HG03135 (cell line): Measurements from ENCODE around the gene CNOT6L.

Experiments used
- ATAC-seq: cut with Tn5 transposase; IDR thresholded peaks from one replicate; pipeline ENCODE4 v1.9.1; 2021; ENCODE audit warnings: mild to moderate bottlenecking, moderate library complexity; ENCODE audit not compliant: unreplicated experiment

The CNOT6L gene

DNA sequence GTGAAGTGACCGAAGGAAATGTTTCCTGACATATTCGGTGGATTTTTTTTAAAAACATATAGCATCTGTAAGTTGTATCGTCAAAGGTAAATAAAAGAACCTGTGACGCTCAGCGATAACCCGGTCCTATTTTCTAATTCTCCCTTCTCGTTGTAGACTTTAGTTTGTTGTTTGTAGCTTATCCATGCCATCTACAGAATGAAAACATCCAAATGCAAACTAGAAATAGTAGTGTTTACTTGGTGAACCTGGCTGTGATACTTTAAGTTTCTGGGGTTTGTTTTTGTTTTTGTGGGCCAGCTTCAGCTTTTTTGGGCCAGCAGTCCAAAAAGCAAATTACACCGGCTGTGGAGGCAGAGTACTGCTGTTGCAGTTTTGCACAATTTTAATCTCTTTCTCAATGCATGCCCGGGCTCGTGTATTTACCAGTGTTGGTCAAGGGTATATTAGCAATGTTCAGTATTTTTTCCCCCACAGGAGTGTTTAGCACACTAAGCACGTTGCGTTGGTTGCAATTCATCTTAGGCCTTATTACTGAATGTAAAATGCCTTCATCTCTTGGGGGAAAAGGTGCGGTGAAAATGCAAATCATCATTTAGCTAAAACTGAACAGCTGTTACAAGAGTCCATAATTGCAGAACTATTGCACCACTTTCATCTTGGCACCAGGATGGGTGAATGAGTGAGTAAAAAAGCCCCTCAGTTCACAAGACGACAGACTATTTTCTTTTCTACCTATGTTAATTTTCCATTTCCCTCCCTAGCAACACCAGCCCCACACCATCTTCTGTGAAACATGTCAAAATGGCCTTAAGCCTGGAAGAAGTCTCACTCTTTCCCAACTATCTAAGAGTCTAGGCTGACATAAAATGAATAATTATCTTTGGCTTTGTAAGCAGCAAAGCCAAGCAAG lies 1.7 kb upstream of the CNOT6L start:
- no peak for ATAC-seq

DNA sequence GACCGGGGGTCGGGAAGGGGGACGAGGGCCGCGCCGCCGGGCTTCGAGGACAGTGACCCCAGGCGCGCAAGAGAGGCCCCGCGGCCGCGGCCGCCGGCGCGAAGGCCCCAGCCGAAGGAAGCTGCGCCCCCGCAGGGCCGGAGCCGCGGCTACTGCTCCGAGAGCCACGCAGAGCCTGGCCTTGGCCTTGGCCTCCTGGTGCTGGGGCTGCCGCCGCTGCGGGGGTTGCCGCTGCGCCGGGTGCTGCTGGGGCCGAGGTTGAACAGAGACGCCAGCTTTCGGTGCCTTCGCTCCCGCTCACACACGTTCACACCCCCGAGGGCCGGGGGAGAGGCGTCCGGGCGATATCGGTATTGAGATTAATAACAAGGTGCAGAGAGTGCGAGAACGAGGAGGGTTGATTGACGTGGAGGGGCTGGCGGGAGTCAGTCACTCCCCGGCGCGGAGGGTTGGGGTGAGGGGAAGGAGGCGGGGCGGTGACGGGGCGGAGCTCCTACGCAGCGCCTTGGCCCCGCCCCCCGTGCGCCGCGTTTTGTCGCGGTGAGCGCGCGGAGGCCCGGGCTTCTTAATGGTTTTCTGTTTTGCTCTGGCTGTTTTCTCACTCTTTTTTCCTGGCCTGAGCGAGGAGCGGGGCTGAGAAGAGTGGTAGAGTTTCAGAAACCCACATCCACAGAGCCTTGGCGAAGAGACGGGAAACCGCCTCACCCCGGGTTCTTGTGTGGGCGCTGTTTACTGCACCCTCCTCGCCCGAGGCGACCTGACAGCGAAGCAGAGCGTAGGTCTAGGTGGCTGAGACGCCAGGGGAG lies 878 bp upstream of the CNOT6L start:
- peak; percentile 72 for ATAC-seq

DNA sequence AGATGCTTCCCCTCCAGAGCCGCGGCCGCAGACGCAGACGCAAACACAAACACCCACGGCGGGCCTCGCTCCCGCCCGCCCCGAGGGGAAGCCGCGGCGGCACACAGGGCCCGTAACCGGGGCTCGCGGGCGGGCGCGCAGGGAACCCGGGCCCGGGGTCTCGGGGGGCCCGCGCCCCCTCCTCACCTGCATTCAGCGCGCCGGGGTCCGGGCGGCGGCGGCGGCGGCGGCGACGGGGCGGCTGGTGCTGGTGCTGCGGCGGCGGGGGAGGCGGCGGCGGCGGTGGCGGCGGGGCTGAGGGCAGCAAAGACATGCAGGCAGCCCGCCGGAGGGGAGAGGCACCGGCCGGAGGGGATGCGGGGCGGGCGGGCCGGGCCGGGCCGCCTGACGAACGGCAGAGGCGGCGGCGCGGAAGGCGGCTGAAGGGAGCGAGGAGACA lies 255 bp upstream of the CNOT6L start:
- ATAC-seq, result peak; percentile 22

DNA sequence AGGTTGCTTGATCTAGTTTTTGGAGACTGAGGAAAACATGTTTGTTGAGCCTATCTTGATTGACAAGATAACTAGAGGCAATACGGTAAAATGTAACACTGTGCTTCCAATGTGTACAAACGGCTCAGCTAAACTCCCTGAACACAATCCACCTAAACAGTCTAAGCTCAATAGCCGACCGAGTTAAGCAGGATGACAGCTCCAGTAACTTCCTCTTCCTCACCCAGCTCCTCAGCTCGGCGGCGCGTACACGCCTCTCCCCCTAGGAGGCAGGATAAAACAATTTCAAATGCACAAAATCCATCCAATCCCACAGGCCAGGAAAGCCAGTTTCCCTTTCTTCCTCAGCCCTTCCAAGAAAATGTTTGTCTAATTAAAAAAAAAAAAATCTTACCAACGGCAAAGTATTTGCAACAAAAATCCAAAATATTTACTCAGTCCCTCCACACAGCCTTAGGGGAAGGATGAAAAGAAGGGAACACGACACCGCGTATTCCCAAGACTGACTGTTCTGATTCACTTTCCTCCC lies 1.0 kb downstream of the CNOT6L start:
- ATAC-seq, result no peak

DNA sequence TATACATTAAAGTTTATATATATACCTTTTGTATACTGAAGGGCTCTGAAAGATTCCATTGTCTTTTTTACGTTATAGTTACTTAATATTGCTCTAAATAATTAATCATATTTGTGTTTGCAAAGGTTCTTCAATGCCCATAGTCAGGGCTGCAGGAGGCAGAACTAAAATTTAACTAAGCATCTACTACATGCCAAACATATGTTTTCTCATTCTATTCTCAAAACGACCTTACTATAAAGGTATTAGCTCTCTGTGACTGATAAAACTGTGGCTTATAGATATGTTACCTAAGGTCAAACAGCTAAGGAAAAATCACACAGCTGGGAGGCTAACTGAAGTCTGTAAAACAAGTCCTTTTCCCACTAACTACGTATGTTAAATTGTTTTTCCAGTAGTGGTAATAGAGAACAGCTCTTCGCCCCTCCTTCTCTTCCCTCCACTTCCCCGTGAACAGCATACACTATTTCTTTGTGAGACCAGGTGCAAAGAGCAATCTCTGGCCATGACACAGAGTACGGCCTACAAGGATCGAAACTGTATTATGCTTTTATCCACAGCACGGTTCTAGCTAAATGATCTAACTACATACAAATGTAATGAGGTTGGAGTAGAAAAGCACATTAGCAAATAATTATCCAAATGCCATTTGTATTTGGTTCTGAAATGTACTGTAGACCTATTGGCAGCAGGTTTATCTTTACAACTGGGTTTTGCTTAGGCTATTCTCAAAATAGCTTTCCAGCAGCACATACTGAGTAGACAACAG lies 1.7 kb downstream of the CNOT6L start:
- no peak for ATAC-seq

DNA sequence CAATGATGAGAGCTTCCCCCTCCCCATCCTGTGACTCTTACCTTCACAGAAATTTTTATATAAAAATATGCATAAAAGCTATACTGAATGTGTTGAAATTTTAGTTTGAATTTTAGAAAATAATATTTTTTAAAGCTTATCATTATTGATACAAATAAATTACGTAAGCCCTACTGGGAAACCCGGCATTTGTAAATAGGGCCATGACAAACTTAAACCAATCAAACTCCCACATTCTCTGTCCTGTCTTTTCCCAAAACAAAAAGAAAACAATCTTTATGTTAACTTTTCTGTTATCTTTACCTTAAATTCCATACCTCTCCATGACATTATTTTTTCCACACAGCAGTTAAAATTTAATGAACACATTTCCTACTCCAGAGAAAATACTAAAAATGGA lies 2.6 kb downstream of the CNOT6L start:
- no peak for ATAC-seq

DNA sequence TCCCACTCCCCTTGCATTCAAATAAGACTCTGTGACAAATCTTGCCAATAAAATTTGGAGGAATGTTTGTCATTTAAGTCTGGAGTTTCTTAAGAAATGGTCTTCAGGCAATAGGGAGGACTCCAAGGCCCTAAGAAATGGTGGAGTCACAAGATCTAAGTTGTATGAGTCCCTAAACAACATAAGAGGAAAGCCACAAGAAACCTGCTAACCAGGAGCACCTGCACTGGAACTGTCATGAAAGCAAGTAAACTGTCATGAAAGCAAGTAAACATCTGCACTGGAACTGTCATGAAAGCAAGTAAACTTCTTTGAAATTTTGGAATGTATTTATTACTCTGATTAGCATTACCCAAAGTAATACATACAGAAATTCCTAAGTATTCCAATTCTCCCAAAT lies 3.5 kb downstream of the CNOT6L start:
- ATAC-seq, result no peak

DNA sequence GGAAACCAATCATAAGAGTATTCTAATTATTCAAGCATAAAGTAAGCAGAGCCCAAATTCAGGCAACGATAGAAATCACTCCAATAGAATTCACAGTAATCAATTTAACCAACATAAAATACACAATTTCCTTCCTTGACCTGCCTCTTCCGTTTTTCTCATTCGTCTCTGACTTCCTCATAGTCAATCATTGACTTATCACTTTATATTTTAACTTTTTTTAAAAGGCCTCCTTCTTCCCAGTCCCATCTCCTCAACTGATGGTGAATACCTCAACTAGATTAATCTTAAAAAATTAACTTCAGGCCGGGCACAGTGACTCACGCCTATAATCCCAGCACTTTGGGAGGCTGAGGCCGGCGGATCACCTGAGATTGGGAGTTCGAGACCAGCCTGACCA lies 13.3 kb downstream of the CNOT6L start:
- ATAC-seq, result no peak

DNA sequence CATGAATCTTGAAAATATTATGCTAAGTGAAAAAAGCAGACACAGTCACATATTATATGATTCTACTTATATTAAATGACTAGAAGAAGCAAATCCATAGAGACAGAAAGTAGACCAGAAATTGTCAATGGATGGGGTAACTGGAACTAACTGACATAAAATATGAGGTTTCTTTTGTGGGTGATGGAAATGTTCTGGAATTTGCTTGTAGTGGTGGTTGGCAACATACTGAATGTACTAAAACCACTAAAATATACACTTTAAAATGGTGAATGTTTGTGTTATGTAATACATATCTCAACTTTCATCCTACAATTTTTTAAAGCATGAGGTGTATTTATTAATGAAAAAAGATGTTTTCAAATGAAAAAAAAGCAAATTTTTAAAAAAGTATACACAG lies 14.7 kb downstream of the CNOT6L start:
- ATAC-seq, result no peak

DNA sequence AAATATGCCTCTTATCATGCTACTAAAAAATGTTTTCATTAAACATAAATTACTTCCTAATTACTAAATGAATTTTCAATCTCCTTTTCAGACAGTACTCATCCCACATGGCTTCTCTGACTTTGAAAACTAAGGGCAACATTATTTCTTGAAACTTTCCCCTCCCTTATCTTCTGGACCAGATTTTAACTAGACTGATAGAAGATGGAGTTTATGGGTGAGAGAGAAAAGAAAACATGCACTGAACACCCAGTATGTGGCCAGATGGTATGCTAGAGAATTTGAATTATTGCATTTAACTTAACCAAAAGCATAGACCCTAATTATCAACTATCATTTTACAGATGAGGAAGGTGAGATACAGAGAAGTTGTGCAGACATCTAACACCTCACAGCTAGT lies 16.8 kb downstream of the CNOT6L start:
- no peak for ATAC-seq

DNA sequence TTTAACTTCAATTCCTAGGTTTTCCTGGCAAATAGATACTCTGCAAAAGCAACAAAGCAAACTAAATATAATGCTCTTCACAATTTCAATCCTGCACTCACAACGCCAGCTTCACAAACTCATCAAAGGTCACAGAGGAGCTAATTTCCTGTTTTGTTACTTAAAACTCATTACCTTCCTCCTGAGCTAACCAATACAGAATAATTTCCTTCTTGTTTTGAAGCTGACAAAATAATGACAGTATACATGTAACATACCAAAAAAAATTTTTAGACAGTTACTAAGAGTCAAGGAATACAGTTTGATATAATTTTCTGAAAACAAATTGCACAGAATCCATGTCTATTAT lies 17.9 kb downstream of the CNOT6L start:
- no peak for ATAC-seq

DNA sequence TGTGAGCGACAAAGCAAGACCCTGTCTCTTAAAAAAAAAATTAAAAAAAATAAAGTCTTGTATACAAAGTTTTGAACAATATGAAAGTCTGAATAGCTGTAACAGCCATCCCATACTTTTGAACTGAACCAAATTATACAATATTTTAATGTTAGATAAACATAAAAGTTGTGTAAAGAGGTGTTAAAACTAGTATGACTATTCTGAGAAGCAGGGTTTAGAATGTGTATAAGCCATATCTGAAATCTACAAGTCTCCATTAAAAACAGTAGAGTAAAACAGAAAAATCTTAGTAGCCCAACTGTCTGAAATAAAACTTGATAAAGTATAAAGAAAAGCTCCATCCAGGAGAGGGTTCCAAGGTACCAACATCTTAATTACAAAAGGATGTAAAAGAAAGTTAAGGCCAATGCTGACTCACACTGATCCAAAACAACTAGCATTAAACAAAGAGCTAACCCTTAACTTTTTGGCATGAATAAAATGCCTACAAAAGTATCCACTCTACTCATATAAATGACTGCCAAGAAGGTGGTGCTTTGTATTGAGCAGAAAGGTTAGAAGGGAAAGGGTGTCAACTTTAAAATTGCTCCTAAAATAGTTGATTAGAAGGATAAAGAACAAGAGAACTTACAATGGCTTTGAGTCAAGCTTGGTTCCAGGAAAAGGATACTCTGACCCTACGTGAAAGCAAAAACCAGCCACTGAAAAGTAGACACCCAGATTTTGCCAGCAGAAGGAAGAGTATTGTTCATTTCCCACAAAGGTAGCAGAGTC lies 18.5 kb downstream of the CNOT6L start:
- ATAC-seq, result no peak

DNA sequence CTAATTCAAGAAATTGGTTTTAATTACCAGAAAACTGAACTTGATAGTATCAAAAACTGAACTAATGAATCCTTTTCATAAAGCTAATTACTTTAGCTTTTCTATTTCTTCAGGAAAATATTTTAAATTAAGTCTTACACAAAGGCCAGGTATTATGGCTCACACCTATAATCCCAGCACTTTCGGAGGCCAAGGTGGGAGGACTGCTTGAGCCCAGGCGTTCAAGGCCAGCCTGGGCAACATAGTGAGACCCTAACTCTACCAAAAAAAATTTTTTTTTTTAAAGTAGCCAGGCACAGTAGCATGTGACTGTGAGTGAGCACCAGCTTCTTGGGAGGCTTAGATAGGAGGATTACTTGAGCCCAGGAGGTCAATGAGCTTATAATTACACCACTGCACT lies 19.1 kb downstream of the CNOT6L start:
- no peak for ATAC-seq

DNA sequence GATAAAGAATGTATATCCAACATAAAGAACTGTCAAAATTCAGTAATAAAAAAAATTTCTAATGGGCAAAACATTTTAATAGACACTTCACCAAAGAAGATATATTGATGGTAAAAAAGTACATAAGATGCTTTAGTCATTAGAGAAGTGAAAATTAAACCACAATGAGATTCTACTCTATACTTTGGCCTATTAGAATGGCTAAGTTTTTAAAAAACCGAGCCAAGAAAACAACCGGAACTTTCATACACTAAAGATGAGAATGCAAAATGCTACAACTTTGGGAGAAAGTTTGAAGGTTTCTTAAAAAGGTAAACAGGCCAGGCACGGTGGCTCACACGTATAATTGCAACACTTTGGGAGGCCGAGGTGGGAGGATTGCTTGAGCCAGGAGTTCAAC lies 20.8 kb downstream of the CNOT6L start:
- ATAC-seq, result no peak

DNA sequence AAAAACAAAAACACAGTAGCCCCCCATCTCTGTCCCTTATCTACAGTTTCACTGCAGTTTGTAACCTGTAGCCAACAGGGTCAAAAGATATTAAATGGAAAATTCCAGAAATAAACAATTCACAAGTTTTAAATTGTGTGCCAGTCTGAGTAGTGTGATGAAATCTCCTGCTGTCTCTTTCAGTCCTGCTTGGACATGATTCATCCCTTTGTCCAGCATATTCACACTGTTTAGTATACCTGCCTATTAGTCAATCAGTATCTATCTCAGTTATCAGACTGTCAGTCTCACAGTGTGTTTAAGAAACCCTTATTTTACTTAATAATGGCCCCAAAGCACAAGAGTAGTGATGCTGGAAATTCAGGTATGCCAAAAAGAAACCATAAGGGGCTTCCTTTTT lies 21.9 kb downstream of the CNOT6L start:
- ATAC-seq, result no peak

DNA sequence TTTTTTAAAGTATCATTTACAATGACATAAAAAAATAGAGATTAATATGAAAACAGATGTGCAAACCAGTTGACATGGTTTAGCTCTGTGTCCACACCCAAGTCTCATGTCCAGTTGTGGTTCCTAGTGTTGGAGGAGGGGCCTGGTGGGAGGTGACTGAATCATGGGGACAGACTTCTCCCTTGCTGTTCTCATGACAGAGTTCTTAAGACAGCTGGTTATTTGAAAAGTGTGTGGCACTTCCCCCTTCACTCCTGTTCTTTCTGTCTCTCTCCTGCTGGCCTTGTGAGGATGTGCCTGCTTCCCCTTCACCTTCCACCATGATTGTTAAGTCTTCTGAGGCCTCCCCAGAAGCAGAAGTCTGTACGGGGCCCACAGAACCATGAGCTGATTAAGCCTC lies 23.8 kb downstream of the CNOT6L start:
- no peak for ATAC-seq

DNA sequence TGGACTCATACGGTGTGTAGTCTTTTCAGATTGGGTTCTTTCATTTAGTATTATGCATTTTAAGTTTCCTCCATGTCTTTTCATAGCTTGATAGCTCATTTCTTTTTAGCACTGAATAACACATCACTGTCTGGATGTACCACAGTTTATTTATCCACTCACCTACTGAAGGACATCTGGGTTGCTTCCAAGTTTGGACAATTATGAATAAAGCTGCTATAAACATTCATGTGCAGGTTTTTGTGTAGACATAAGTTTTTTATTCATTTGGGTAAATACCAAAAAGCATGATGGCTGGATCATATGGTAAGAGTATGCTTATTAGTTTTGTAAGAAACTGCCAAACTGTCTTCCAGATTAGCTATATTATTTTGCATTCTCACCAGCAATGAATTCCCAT lies 29.0 kb downstream of the CNOT6L start:
- ATAC-seq, result no peak

DNA sequence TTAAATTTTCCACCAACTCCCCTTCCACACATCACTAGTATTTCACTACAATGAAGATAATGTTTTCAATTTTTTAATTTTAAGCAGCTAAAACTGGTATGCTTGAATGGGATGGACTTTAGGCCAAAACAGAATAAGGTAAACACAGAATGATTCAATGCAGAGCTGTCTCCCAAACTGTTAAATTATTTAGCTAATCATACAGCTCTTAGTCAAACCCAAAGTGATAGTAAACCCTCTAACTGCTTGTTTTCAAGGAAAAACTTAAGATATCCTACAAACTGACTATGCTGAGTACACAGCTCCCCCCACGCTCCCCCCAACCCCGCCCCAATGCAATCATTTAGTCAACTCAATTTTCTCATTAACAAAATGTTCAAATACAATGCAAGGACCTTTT lies 30.2 kb downstream of the CNOT6L start:
- no peak for ATAC-seq

DNA sequence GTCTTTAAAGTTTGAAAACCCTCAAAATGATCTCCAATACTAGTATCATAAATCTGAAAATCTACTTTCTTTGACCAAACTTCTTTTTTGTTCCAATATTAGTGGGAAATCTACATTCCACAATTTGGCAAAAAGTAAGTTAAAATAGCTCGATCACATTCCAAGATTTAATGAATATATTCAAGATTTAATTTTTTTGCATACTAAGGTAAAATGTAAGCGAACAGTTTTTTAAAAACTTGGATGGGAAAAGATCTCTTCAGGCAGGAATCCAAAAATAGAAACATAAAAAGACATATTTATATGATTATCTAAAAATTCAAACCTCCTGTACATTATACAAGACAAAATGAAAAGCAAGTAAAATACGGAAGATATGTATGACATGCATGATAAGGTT lies 31.2 kb downstream of the CNOT6L start:
- no peak for ATAC-seq

DNA sequence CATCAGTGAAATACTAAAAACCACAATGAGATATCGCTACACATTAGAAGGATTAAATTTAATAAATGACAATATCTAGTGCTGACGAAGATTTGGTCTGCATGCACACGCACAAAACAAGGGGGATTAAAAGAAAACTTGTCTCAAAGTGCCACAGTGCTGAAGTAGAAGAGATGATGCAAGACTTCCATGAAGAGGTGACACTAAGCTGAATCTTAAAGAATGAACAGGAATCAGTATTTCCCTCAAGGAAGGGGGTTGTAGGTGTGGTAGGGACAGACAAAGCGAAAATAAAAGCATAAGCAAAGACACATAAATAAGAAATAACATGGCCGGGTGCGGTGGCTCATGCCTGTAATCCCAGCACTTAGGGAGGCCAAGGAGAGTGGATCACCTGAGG lies 33.5 kb downstream of the CNOT6L start:
- no peak for ATAC-seq
